Measurements from ENCODE around the gene PPP2R3B.

Gene PPP2R3B

DNA sequence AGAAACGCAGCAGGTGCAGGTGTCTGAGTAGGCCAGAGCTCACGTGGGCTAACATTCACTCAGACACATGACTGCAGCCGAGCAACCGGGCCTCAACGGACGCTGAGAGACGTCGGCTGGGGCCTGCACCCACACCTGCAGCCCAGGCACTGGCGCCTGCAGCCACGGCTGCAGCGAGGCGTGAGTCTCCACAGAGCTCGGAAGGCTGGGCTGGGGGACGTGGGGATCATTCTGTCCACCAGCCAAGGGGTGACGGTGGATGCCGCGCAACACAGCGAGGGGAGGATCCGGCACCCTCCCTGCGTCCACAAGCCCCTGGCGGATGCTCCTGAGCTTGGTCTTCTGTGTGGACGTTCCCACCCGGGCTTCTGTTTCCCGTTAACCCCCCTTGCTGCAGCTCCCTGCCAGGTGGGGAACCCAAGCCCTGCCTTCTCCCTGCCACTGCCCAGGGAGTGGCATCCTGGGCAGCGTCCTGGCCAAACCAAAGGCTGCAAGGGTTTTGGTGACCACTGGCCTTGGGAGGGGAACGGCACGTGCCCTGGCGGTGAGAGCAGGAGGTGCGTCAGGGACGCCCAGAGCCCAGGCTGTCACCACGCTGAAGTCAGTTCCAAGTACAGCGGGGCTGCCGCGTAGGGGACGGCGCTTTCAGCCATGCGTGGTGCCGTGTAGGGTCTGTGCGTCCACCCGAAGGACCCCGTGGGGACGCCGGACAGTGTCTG is 16.3 kb downstream of the PPP2R3B start:
- DNase-seq = no peak

DNA sequence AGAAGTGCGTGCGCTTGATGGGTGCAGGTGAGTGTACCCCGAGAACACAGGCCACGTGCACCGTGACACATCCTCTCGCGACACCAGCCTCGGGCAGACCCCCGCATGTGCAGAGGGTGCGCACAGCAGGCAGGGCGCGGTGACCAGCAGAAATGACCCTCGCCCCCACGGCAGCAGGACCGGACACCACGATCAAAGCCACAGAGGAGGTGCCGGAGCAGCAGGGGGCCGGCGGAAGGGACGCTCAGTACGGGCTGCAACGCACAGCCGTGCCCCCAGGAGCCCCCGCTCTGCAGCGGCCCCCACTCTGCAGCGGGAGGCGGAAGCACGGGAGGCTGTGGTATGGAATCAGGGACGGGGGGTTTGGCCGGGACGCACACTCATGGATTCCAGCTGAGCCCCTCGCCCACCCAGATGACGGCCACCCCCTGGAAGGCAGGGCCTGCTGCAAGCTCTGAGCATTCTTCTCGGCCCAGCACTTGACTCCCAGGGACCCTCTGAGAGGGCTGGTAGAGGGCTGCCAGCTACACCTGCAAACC is 17.1 kb downstream of the PPP2R3B start:
- DNase-seq = no peak

DNA sequence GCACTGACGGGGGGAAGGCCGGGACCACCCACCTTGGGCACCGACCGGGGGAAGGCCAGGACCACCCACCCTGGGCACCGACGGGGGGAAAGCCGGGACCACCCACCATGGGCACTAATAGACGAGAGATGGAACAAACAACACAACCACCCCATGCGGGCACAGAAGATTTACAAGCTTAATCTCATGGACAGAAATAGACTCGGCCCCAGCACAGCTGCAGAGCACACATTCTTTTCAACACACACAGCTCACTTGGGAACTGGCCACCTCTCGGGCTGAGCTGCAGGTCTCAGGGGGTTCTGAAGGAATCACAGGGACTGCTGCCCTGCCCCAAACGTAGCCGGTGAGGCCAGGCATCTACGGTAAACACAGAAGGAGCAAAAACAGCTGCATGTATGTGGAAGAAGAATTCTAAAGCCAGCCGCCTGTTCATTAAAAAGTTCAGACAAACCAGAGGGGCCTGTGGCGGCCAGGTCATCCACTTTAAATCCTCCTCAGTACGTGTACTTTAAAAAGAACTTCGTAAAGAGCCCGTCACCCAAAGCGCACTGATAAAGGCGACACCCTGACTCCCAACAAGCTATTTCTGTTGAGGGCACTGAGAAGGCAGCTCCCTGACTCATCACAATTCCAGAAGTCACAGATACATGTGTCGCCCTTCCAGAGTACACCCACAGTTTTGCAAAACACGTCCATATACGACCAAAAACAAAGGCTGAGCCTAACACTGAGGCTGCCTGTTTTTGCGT is 17.7 kb downstream of the PPP2R3B start:
- DNase-seq = no peak

- DNase-seq = no peak
Measured at GRCh38 chrX:367866-368265, 18.8 kb downstream of the PPP2R3B start.

GRCh38 chrX:367349-367748 is 19.4 kb downstream of the PPP2R3B start:
- DNase-seq = no peak

- no peak for DNase-seq
Measured at GRCh38 chrX:363621-364375, 22.9 kb downstream of the PPP2R3B start.

- no peak for DNase-seq
Measured at GRCh38 chrX:362937-363620, 23.6 kb downstream of the PPP2R3B start.

- no peak for DNase-seq
Measured at GRCh38 chrX:362351-362750, 24.4 kb downstream of the PPP2R3B start.

GRCh38 chrX:361231-362145 is 25.2 kb downstream of the PPP2R3B start:
- DNase-seq = no peak

- DNase-seq = no peak
Measured at GRCh38 chrX:360496-361150, 26.1 kb downstream of the PPP2R3B start.

- DNase-seq = no peak
Measured at GRCh38 chrX:358651-359143, 28.0 kb downstream of the PPP2R3B start.

DNA sequence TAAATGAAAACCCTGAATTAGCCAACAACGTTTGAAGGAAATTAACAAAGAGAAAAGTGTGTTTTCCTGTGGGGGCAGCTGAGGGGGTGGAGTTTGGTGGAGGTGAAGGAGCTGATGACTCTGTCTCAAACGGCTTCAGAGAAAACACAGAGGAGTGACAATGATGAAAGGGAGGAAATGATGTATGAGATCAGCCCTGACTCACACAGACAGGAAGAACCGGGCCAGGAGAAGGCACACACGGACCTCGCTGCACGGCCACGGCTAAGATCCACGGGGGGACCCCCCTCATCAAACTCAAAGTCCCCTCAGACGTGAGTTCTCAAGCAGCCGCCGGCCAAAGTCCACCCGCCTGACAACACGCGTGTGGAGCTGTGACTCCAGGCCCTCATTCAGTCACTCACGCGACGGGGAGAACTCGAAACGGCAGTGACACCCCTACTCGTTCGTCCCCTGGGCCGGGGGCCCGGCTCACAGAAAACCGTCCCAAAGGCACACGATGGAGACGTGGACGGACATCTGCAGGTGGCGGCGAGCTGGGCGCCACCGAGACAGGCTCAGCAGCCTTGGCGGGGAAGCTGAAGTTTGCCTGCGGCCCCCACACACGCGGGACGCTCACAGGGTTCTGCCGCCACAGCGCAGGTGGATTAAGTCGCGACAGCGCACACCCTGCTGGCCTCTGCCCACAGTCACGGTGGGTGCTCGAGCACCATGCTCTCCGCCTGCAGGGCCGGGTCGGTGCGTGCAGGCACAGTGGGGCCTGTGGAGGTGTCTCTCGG is 28.8 kb downstream of the PPP2R3B start:
- DNase-seq = no peak

DNA sequence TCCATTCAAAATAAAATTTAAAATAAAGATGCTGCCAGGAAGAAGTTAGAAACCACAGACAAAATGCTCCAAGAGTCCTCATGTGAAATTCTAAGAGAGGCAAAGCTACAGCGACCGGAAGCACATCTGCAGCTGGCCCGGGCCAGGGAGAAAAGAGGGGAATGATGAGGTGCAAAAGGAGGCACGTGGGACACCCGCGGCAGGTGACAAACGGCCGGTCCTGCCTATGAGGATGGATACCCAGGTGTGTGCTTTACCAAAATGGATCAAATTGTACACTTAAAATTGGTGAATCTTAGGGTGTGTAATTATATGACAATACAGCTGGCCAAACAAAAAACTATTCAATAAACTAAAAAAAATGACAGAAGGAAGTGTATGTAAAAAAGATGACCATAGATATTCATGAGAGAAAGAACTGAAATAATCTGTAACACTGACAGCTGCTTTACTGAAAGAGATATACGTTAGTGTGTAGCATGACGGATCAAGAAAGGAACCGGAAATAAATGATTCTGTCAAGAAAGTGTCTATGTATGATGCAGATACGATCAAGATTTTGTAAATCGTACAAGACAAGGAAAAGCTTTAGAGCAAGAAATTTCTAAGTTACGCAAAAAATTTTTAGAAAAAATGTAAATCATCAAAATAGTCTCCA is 29.5 kb downstream of the PPP2R3B start:
- no peak for DNase-seq

DNA sequence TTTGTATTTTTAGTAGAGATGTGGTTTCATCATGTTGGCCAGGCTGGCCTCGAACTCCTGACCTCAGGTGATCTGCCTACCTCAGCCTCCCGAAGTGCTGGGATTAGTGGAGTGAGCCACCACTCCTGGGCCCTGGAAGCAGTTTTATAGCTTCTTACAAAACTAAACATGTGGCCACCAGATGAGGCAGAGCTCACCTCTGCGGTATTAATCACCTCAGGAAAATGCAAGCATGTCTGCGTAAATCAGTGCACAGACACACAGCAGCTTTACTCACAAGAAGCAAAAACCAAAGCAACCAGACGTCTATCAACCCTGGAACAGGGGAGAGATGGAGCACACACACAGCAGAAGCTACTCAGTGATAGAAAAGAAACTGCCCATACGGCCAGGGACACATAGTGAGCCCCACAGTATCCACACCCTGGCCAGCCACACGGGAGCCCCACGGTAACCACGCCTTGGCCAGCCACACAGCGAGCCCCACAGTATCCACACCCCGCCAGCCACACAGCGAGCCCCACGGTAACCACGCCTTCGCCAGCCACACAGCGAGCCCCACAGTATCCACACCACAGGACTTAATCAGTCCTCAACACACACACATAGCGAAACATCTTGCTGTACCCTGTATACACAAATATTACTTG is 30.2 kb downstream of the PPP2R3B start:
- DNase-seq = no peak

GRCh38 chrX:355329-356050 is 31.2 kb downstream of the PPP2R3B start:
- DNase-seq = no peak

DNA sequence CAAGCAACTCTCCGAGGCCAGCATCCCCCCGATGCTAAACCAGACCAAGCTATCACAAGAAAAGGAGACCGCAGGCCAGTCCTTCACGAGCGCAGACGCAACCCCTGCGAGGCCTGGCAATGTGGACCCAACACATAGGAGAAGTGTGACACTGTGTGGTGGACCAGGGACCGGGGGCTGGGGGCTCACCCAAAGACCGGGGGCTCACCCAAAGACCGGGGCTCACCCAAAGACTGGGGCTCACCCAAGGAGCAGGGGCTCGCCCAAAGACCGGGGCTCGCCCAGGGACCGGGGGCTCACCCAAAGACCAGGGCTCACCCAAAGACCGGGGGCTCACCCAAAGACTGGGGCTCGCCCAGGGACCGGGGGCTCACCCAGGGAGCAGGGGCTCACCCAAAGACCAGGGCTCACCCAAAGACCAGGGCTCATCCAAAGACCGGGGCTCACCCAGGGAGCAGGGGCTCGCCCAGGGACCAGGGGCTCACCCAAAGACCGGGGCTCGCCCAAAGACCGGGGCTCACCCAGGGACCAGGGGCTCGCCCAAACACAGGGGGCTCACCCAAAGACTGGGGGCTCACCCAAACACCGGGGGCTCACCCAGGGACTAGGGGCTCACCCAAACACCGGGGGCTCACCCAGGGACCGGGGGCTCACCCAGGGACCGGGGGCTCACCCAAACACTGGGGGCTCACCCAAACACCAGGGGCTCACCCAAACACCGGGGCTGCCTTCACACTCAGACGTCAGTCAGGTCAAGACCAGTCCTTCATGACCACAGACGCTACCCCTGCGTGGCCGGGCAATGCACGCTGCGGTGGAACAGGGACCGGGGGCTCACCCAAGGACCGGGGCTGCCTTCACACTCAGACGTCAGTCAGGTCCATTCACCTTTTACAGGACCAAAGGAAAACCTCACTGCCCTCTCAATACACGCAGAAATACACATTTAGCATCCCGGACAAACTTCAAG is 32.9 kb downstream of the PPP2R3B start:
- DNase-seq = no peak

All from NCI-H1417 (cell line).